ENCODE measurements around the gene PGM2L1.

- TF ChIP-seq, protein P1, sequence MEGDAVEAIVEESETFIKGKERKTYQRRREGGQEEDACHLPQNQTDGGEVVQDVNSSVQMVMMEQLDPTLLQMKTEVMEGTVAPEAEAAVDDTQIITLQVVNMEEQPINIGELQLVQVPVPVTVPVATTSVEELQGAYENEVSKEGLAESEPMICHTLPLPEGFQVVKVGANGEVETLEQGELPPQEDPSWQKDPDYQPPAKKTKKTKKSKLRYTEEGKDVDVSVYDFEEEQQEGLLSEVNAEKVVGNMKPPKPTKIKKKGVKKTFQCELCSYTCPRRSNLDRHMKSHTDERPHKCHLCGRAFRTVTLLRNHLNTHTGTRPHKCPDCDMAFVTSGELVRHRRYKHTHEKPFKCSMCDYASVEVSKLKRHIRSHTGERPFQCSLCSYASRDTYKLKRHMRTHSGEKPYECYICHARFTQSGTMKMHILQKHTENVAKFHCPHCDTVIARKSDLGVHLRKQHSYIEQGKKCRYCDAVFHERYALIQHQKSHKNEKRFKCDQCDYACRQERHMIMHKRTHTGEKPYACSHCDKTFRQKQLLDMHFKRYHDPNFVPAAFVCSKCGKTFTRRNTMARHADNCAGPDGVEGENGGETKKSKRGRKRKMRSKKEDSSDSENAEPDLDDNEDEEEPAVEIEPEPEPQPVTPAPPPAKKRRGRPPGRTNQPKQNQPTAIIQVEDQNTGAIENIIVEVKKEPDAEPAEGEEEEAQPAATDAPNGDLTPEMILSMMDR (IDR thresholded peaks at IDR 0.05) = no peak
- TF ChIP-seq POLR2AphosphoS5 (IDR thresholded peaks at IDR 0.05) (no peak), POLR2A (IDR thresholded peaks at IDR 0.05) (no peak), EP300 (IDR thresholded peaks at IDR 0.05) (no peak)
Measured at GRCh38 chr11:74377689-74378088, 20.5 kb downstream of the PGM2L1 start.
